Panc1 (cell line): ENCODE results near the gene OGFRL1. TPM values are rescaled to one million over a fixed set of nuclear protein-coding genes. Genes with fewer than 3 reads are reported as not detected.

Experiments used
- ATAC-seq: fragments of 200-7000 bp; cut with Tn5 transposase; 2 replicates; pipeline ENCODE4 v1.9.1; 2020; ENCODE audit warnings: mild to moderate bottlenecking, moderate library complexity
- BruUV-seq: library from RNA; stranded (reverse); fragments of 400-500 nt; replicated peaks from 2 replicates; lab custom pipeline; 2021; lab: Mats Ljungman, UMichigan
- CTCF ChIA-PET: fragments of 300-600 bp; sonication (Branson Sonifier 250); formaldehyde crosslinking; loops from one replicate; lab custom pipeline; 2022; ENCODE audit warnings: antibody characterized with exemption; lab: Charles Lee
- POLR2A ChIA-PET: fragments of 300-600 bp; sonication (Branson Sonifier 250); formaldehyde crosslinking; loops from one replicate; lab custom pipeline; 2022; ENCODE audit warnings: antibody characterized with exemption; lab: Charles Lee
- DNase-seq: peaks from one replicate; pipeline ENCODE4 v3.0.0-alpha.2; 2010; ENCODE audit warnings: low read depth, low spot score
- H3K27ac ChIP-seq: 2 replicates; pipeline ENCODE4 v1.5.1; 2011; ENCODE audit warnings: mild to moderate bottlenecking, low read length, inconsistent platforms
- H3K27me3 ChIP-seq: fragments of 200-500 bp; sonication (Bioruptor generic); 2 replicates; pipeline ENCODE4 v1.6.0; 2014; ENCODE audit warnings: low read length, inconsistent platforms; ENCODE audit not compliant: control insufficient read depth, insufficient read depth
- H3K36me3 ChIP-seq: fragments of 200-500 bp; sonication (Bioruptor generic); 2 replicates; pipeline ENCODE4 v1.5.1; 2014; ENCODE audit warnings: inconsistent platforms, mild to moderate bottlenecking, low read length, moderate library complexity; ENCODE audit not compliant: control insufficient read depth, insufficient read depth
- H3K4me1 ChIP-seq: 2 replicates; pipeline ENCODE4 v1.5.1; 2011; ENCODE audit warnings: inconsistent platforms, mild to moderate bottlenecking, low read length, moderate library complexity; ENCODE audit not compliant: control insufficient read depth, insufficient read depth
- H3K4me3 ChIP-seq, 2 experiments: 2 replicates each; pipeline ENCODE4 v1.5.1; 2011 to 2012; ENCODE audit warnings: low read depth in 2 of 2, low read length in 2 of 2, mild to moderate bottlenecking in 2 of 2, inconsistent platforms in 1 of 2, moderate library complexity in 1 of 2
- H3K9me3 ChIP-seq: fragments of 200-500 bp; sonication (Bioruptor generic); 2 replicates; pipeline ENCODE4 v1.5.1; 2014; ENCODE audit warnings: low read depth, mild to moderate bottlenecking, inconsistent platforms, low read length, moderate library complexity; ENCODE audit not compliant: control insufficient read depth, insufficient read depth
- POLR2AphosphoS5 ChIP-seq: IDR thresholded peaks from 2 replicates; pipeline ENCODE4 v1.6.1; 2012; ENCODE audit warnings: mild to moderate bottlenecking, low read depth, low read length, moderate library complexity
- SIN3A ChIP-seq: IDR thresholded peaks from 2 replicates; pipeline ENCODE4 v1.6.1; 2012; ENCODE audit warnings: low read depth, mild to moderate bottlenecking, low read length, moderate library complexity, borderline replicate concordance; ENCODE audit not compliant: insufficient read depth
- TCF7L2 ChIP-seq: IDR thresholded peaks from 2 replicates; pipeline ENCODE4 v1.6.1; 2011; ENCODE audit warnings: mild to moderate bottlenecking, low read depth, low read length, inconsistent platforms
- in situ Hi-C: cut with HindIII; loops from 2 replicates; pipeline ENCODE4 v1.10.0; 2016; ENCODE audit warnings: low sequenced_read_pairs, low pct_unique_long_range_greater_than_20kb
- intact Hi-C: fragments of 100-400 bp; cut with micrococcal nuclease; formaldehyde crosslinking; loops from one replicate; pipeline ENCODE4 v1.10.0; 2022; ENCODE audit not compliant: unreplicated experiment
- total RNA-seq: library from RNA; stranded (reverse); gene quantifications from one replicate; pipeline ENCODE4 v1.2.1, GENCODE V29; 2021; ENCODE audit not compliant: unreplicated experiment
- TF ChIP-seq, protein P1 (sequence below): fragments of 450-650 bp; IDR thresholded peaks from 2 replicates; pipeline ENCODE4 v1.5.1; 2017; ENCODE audit warnings: mild to moderate bottlenecking
- TF ChIP-seq, protein P2 (sequence below), 2 experiments: IDR thresholded peaks; 2 replicates each; pipeline ENCODE4 v1.6.1; 2011 to 2012; ENCODE audit warnings: low read depth in 2 of 2, control low read depth in 1 of 2, low read length in 1 of 2, mild to moderate bottlenecking in 1 of 2, moderate library complexity in 1 of 2; ENCODE audit not compliant: insufficient read depth in 1 of 2

Gene OGFRL1
- total RNA-seq, 1 experiment from 2014 or later: 17.2 TPM

DNA sequence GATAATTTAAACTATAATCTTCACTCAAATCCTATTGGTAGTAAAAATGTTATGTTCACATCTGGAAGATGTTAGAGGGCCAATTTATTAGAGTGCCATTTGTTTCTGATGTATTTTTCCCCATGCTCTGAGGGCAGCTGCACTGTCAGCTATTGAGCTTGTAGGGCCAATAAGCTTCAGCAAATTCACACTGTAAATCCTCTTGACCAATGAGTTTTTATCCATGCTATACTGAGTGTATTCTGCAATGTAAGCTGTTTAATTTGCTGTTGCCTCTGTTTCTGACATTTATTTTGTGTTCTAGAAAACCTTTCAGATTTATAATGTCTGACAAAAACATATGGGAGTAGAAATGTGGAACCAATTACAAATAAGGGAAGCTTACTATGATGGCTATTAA is 62.6 kb downstream of the OGFRL1 start:
- Histone ChIP-seq H3K36me3 (no peaks in the 10 kb centered on the region), H3K4me3 (no peak overlapping the region), H3K27me3 (no peaks in the 10 kb centered on the region), H3K9me3 (no peaks in the 10 kb centered on the region), H3K27ac (no peak overlapping the region), H3K4me1 (no peaks in the 10 kb centered on the region)
- DNase-seq (no peak), ATAC-seq (no peak)
- no TSS peak for BruUV-seq
- TF ChIP-seq, protein P1, sequence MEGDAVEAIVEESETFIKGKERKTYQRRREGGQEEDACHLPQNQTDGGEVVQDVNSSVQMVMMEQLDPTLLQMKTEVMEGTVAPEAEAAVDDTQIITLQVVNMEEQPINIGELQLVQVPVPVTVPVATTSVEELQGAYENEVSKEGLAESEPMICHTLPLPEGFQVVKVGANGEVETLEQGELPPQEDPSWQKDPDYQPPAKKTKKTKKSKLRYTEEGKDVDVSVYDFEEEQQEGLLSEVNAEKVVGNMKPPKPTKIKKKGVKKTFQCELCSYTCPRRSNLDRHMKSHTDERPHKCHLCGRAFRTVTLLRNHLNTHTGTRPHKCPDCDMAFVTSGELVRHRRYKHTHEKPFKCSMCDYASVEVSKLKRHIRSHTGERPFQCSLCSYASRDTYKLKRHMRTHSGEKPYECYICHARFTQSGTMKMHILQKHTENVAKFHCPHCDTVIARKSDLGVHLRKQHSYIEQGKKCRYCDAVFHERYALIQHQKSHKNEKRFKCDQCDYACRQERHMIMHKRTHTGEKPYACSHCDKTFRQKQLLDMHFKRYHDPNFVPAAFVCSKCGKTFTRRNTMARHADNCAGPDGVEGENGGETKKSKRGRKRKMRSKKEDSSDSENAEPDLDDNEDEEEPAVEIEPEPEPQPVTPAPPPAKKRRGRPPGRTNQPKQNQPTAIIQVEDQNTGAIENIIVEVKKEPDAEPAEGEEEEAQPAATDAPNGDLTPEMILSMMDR: no peak
- TF ChIP-seq TCF7L2: no peak
- TF ChIP-seq POLR2AphosphoS5: no peak
- TF ChIP-seq SIN3A: no peak
- TF ChIP-seq, protein P2, sequence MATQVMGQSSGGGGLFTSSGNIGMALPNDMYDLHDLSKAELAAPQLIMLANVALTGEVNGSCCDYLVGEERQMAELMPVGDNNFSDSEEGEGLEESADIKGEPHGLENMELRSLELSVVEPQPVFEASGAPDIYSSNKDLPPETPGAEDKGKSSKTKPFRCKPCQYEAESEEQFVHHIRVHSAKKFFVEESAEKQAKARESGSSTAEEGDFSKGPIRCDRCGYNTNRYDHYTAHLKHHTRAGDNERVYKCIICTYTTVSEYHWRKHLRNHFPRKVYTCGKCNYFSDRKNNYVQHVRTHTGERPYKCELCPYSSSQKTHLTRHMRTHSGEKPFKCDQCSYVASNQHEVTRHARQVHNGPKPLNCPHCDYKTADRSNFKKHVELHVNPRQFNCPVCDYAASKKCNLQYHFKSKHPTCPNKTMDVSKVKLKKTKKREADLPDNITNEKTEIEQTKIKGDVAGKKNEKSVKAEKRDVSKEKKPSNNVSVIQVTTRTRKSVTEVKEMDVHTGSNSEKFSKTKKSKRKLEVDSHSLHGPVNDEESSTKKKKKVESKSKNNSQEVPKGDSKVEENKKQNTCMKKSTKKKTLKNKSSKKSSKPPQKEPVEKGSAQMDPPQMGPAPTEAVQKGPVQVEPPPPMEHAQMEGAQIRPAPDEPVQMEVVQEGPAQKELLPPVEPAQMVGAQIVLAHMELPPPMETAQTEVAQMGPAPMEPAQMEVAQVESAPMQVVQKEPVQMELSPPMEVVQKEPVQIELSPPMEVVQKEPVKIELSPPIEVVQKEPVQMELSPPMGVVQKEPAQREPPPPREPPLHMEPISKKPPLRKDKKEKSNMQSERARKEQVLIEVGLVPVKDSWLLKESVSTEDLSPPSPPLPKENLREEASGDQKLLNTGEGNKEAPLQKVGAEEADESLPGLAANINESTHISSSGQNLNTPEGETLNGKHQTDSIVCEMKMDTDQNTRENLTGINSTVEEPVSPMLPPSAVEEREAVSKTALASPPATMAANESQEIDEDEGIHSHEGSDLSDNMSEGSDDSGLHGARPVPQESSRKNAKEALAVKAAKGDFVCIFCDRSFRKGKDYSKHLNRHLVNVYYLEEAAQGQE (IDR thresholded peaks at IDR 0.05; ENCODE audit: insufficient read depth in 1 of 2, low read depth in 2 of 2, low read length in 1 of 2): no peak
- ChIA-PET POLR2A (no interaction called here), CTCF (no interaction called here)
- in situ Hi-C loops (no loop called here), intact Hi-C loops (no loop called here)
